A549 treated with dexamethasone at 1 μM for 4 hours (cell line): ENCODE results near the gene SLC25A45. TPM values are rescaled to one million over a fixed set of nuclear protein-coding genes. Genes with fewer than 3 reads are reported as not detected.

Source experiments
- total RNA-seq: library from RNA; stranded (reverse); fragments of 200-300 nt; extraction: Qiagen RNA extraction; gene quantifications from 5 replicates; pipeline ENCODE4 v1.2.3, GENCODE V29; 2022

The SLC25A45 gene, protein sequence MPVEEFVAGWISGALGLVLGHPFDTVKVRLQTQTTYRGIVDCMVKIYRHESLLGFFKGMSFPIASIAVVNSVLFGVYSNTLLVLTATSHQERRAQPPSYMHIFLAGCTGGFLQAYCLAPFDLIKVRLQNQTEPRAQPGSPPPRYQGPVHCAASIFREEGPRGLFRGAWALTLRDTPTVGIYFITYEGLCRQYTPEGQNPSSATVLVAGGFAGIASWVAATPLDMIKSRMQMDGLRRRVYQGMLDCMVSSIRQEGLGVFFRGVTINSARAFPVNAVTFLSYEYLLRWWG
- total RNA-seq, result 10.7 to 16.6 TPM (median 15.4 TPM) in 5 replicates

DNA sequence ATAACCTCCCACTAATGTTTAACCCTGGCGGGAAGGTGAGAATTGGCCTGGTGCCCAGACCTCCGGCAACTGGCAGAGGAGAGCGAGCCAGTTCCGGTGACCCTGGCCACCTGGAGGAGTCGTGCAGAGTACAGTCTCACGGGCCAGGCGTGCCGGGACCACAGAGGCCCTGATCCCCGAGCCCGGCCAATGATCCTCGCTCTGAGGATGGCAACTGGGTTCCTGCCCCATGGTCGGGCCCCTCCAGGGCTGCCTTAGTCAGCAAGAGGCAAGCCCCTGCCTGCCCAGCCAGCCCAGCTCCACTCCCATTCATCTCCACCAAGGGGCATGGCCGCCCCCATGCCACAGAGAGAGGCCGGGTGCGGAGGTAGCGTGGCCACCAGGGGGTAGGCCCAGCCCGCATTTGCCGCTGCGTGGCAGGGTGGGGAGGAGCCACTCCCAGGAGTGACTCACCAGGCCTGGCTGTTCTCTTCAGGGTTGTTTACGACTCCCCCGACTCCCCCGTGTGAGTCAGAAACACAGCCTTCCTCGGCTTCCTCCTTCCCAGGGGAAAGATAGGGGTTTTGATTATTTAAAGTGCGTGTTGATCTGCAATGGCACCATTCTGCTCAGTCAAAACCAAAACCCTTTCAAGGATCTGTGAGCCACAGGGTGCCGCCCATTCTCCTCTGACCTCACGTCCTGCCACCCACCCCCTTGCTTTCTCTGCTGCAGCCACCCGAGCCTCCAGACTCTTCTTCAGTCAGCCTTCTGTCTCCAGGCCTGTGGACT lies at the start of gene SLC25A45:
SLC25A45 (minus strand) TSS at position 614 of the 771 bp plus-strand sequence. CDS start 695 bp downstream, outside the sequence.

DNA sequence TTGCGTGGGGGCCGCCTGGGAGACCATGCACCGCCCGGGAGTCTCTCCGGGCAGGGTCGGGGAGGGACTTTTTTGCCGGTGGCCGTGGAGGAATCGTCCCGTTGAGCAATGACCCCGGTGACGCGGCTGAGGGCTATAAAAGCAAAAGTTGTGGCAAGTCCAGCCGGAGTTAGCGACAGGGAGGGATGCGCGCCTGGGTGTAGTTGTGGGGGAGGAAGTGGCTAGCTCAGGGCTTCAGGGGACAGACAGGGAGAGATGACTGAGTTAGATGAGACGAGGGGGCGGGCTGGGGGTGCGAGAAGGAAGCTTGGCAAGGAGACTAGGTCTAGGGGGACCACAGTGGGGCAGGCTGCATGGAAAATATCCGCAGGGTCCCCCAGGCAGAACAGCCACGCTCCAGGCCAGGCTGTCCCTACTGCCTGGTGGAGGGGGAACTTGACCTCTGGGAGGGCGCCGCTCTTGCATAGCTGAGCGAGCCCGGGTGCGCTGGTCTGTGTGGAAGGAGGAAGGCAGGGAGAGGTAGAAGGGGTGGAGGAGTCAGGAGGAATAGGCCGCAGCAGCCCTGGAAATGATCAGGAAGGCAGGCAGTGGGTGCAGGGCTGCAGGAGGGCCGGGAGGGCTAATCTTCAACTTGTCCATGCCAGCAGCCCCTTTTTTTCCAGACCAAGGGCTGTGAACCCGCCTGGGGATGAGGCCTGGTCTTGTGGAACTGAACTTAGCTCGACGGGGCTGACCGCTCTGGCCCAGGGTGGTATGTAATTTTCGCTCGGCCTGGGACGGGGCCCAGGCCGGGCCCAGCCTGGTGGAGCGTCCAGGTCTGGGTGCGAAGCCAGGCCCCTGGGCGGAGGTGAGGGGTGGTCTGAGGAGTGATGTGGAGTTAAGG lies 40.4 kb upstream of the SLC25A45 start, which contains the start of gene NEAT1:
NEAT1 (plus strand) TSS at position 166 of the 883 bp plus-strand sequence.

GRCh38 chr11:65386307-65387140 lies 4.1 kb upstream of the SLC25A45 start, which contains the start of gene FRMD8:
Gene FRMD8, plus strand, starts transcription at chr11:65386637. Its CDS starts 400 bp downstream, at chr11:65387037.

DNA sequence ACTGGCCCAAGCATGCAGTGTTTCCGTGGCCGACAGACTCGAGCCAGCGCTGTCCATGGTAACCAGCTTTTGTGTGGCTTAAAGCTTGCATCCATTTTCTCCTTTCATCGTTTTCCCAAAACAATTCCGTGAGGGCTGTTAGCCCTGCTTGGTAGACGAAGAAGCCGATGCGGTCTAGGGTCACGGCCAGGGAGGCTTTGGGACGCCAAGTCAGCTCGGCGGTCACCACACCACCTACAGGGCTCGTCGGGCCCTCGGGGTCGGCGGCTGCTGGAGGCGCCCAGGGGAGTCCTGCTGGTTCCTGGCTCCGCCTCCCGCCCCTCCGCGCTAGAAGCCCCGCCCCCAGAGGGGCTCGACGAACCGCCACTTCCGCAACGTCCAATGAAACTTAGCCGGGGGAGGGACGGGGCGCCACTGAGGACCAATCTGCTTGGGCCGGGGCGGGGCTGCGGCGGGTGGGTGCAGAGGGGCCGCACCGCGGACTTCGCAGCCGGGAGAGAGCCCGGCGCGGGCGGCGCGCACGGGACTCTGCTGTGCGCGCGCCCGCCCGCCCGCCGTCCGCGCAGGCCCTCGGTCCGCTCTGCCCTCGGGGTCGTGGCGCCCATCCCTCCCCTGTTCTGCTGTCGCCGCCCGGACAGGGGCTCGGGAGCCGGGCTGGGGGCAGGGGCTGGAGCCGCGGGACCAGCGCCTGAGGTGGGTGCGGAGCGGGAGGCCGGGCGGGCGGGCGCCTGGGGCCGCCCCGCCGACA lies 28.0 kb downstream of the SLC25A45 start, which contains the start of gene TIGD3:
TIGD3 (plus strand) TSS at position 487 of the 748 bp plus-strand sequence. CDS start 1,058 bp downstream, outside the sequence.

Other genes with a start within 250 kb of the SLC25A45 start
- 24.1 to 42.1 TPM (median 41.2 TPM) in 5 replicates for gene SYVN1, start 248.1 kb downstream of the SLC25A45 start, total RNA-seq
- gene SPDYC, start 212.4 kb downstream of the SLC25A45 start, total RNA-seq, result not detected in 5 replicates
- 85.0 to 136 TPM (median 126 TPM) in 5 replicates for gene CAPN1, start 200.7 kb downstream of the SLC25A45 start, total RNA-seq
- gene POLA2, start 120.7 kb downstream of the SLC25A45 start, total RNA-seq, result 12.0 to 15.3 TPM (median 13.3 TPM) in 5 replicates
- gene CDC42EP2, start 67.8 kb downstream of the SLC25A45 start, total RNA-seq, result 16.1 to 22.5 TPM (median 19.6 TPM) in 5 replicates
- gene DPF2, start 48.8 kb downstream of the SLC25A45 start, total RNA-seq, result 38.8 to 42.8 TPM (median 42.2 TPM) in 5 replicates
- 0.80 to 1.2 TPM (median 1.0 TPM) in 5 replicates for gene TIGD3, start 27.9 kb downstream of the SLC25A45 start, total RNA-seq
- 34.3 to 52.8 TPM (median 49.7 TPM) in 5 replicates for gene FRMD8, start 4.0 kb upstream of the SLC25A45 start, total RNA-seq
- 91.2 to 211 TPM (median 154 TPM) in 5 replicates for gene NEAT1, start 40.2 kb upstream of the SLC25A45 start, total RNA-seq
- 47.0 to 89.3 TPM (median 68.8 TPM) in 5 replicates for gene MALAT1, start 116.4 kb upstream of the SLC25A45 start, total RNA-seq
- 42.4 to 62.3 TPM (median 60.2 TPM) in 5 replicates for gene SCYL1, start 142.4 kb upstream of the SLC25A45 start, total RNA-seq
- 67.3 to 123 TPM (median 91.4 TPM) in 5 replicates for gene LTBP3, start 175.7 kb upstream of the SLC25A45 start, total RNA-seq
- gene ZNRD2, start 187.8 kb upstream of the SLC25A45 start, total RNA-seq, result 67.2 to 80.5 TPM (median 71.2 TPM) in 5 replicates
- 24.8 to 42.2 TPM (median 34.4 TPM) in 5 replicates for gene FAM89B, start 189.9 kb upstream of the SLC25A45 start, total RNA-seq
- gene EHBP1L1, start 193.4 kb upstream of the SLC25A45 start, total RNA-seq, result 20.8 to 32.9 TPM (median 28.8 TPM) in 5 replicates
- gene KCNK7, start 213.2 kb upstream of the SLC25A45 start, total RNA-seq, result 0.21 to 0.59 TPM (median 0.45 TPM) in 5 replicates
- 39.9 to 50.8 TPM (median 46.4 TPM) in 5 replicates for gene MAP3K11, start 231.6 kb upstream of the SLC25A45 start, total RNA-seq
- gene PCNX3, start 233.1 kb upstream of the SLC25A45 start, total RNA-seq, result 22.5 to 37.8 TPM (median 36.0 TPM) in 5 replicates